GM23248 (cell line): ENCODE results near the gene RAD51AP2.

Experiments
- EZH2 ChIP-seq: fragments of 200-600 bp; sonication (generic); IDR thresholded peaks from 2 replicates; pipeline ENCODE4 v1.6.1; 2018; ENCODE audit warnings: antibody characterized with exemption, mild to moderate bottlenecking; ENCODE audit not compliant: insufficient read depth, poor library complexity, severe bottlenecking
- EZH2phosphoT487 ChIP-seq: fragments of 200-600 bp; sonication (generic); IDR thresholded peaks from 2 replicates; pipeline ENCODE4 v1.6.1; 2018; ENCODE audit warnings: antibody characterized with exemption, moderate library complexity, mild to moderate bottlenecking, low read depth; ENCODE audit not compliant: insufficient read depth

GRCh38 chr2:17479875-17480274, 38.4 kb downstream of the RAD51AP2 start:
- no peak for TF ChIP-seq EZH2phosphoT487
- TF ChIP-seq EZH2: no peak
